Hepatocyte (in vitro differentiated cells): ENCODE results near the gene GPR155. TPM values are rescaled to one million over a fixed set of nuclear protein-coding genes. Genes with fewer than 3 reads are reported as not detected.

Experiments used
- DNase-seq: peaks from one replicate; pipeline ENCODE4 v3.0.0-alpha.2; 2016; ENCODE audit warnings: low spot score
- H2AFZ ChIP-seq: fragments of 200-600 bp; sonication (generic); 2 replicates; pipeline ENCODE4 v1.6.0; 2016; ENCODE audit warnings: antibody characterized with exemption, mild to moderate bottlenecking
- H3K27ac ChIP-seq: fragments of 200-600 bp; sonication (generic); 2 replicates; pipeline ENCODE4 v1.5.1; 2016; ENCODE audit warnings: mild to moderate bottlenecking
- H3K27me3 ChIP-seq: fragments of 200-600 bp; sonication (generic); 2 replicates; pipeline ENCODE4 v1.6.1; 2016
- H3K36me3 ChIP-seq: fragments of 200-600 bp; sonication (generic); replicated peaks from 2 replicates; pipeline ENCODE4 v1.5.1; 2016; ENCODE audit warnings: low read depth; ENCODE audit not compliant: insufficient read depth
- H3K4me1 ChIP-seq: fragments of 200-600 bp; sonication (generic); 2 replicates; pipeline ENCODE4 v1.5.1; 2016; ENCODE audit warnings: mild to moderate bottlenecking, moderate library complexity; ENCODE audit not compliant: insufficient read depth
- H3K4me2 ChIP-seq: fragments of 200-600 bp; sonication (generic); 2 replicates; pipeline ENCODE4 v1.6.0; 2016
- H3K4me3 ChIP-seq: fragments of 200-600 bp; sonication (generic); 2 replicates; pipeline ENCODE4 v1.5.1; 2016; ENCODE audit warnings: mild to moderate bottlenecking
- H3K79me2 ChIP-seq: fragments of 200-600 bp; sonication (generic); 2 replicates; pipeline ENCODE4 v1.6.0; 2017; ENCODE audit warnings: mild to moderate bottlenecking
- H3K9me2 ChIP-seq: fragments of 200-600 bp; sonication (generic); replicated peaks from 2 replicates; pipeline ENCODE4 v1.6.0; 2017; ENCODE audit warnings: mild to moderate bottlenecking; ENCODE audit not compliant: insufficient read depth
- H3K9me3 ChIP-seq: fragments of 200-600 bp; sonication (generic); 2 replicates; pipeline ENCODE4 v1.5.1; 2016; ENCODE audit warnings: low read depth, mild to moderate bottlenecking
- H4K20me1 ChIP-seq: fragments of 200-600 bp; sonication (generic); 2 replicates; pipeline ENCODE4 v1.6.0; 2016; ENCODE audit warnings: mild to moderate bottlenecking; ENCODE audit not compliant: insufficient read depth, poor library complexity, severe bottlenecking
- EZH2 ChIP-seq: fragments of 200-600 bp; sonication (generic); IDR thresholded peaks from 2 replicates; pipeline ENCODE4 v1.6.1; 2016; ENCODE audit warnings: antibody characterized with exemption, mild to moderate bottlenecking, borderline replicate concordance
- EZH2phosphoT487 ChIP-seq: fragments of 200-600 bp; sonication (generic); IDR thresholded peaks from one replicate; pipeline ENCODE4 v1.6.1; 2018; ENCODE audit warnings: antibody characterized with exemption, mild to moderate bottlenecking, low read depth, moderate library complexity; ENCODE audit not compliant: unreplicated experiment, severe bottlenecking
- WGBS: methylation state at CpG from one replicate; pipeline ENCODE4 v1.1.6; 2016; ENCODE audit warnings: low lambda C conversion rate; ENCODE audit errors: missing lambda C conversion rate; 5-methylcytosine and 5-hydroxymethylcytosine counted together
- polyA plus RNA-seq: library from polyadenylated mRNA; unstranded; fragments of >200 nt; fragmentation: Nextera tagmentation; extraction: Ambion mirVana; gene quantifications from 2 replicates; pipeline ENCODE4 v1.2.1, GENCODE V29; 2016
- total RNA-seq: library from RNA; depleted of rRNA; stranded (reverse); fragments of >200 nt; gene quantifications from 2 replicates; pipeline ENCODE4 v1.2.3, GENCODE V29; 2014
- TF ChIP-seq, protein P1 (sequence below): fragments of 200-600 bp; sonication (generic); IDR thresholded peaks from 2 replicates; pipeline ENCODE4 v1.5.1; 2016; ENCODE audit warnings: antibody characterized with exemption, mild to moderate bottlenecking; ENCODE audit not compliant: poor library complexity

GPR155 gene
- total and polyA plus RNA-seq, 2 experiments from 2014 or later, result 26.1 to 30.0 TPM

DNA sequence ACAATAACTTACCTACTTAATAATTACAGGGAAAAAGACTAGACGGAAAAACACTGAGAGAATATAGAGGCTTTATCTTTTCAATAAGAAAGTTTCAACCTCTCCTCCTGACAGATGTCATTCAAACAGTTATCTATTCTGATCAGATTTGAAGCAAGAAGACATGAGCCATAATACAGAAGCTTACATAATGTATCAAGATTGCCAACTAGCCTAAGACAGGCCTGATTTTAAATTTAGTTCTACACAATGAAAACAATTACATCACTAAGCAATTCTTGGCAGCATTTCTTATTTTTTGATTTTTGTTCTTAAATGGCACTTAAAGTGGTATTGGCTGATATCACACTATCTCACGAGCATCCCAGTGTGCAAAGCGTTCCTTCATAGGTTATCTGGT lies 41.6 kb downstream of the GPR155 start:
- H3K27ac ChIP-seq, result no peak overlapping the region
- H4K20me1 ChIP-seq, result no peaks in the 10 kb centered on the region
- H3K9me3 ChIP-seq, result no peaks in the 10 kb centered on the region
- 94% methylated on average over 3 of the region's 3 CpGs for WGBS
- H3K27me3 ChIP-seq, result no peaks in the 10 kb centered on the region
- H3K79me2 ChIP-seq, result no peaks in the 10 kb centered on the region
- H3K4me3 ChIP-seq, result no peak overlapping the region
- no peak for DNase-seq
- TF ChIP-seq EZH2 (no peak), EZH2phosphoT487 (no peak)
- TF ChIP-seq, protein P1, sequence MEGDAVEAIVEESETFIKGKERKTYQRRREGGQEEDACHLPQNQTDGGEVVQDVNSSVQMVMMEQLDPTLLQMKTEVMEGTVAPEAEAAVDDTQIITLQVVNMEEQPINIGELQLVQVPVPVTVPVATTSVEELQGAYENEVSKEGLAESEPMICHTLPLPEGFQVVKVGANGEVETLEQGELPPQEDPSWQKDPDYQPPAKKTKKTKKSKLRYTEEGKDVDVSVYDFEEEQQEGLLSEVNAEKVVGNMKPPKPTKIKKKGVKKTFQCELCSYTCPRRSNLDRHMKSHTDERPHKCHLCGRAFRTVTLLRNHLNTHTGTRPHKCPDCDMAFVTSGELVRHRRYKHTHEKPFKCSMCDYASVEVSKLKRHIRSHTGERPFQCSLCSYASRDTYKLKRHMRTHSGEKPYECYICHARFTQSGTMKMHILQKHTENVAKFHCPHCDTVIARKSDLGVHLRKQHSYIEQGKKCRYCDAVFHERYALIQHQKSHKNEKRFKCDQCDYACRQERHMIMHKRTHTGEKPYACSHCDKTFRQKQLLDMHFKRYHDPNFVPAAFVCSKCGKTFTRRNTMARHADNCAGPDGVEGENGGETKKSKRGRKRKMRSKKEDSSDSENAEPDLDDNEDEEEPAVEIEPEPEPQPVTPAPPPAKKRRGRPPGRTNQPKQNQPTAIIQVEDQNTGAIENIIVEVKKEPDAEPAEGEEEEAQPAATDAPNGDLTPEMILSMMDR, result no peak
- no peak overlapping the region for H3K4me2 ChIP-seq
- H3K9me2 ChIP-seq, result no peaks in the 10 kb centered on the region
- no peak overlapping the region for H2AFZ ChIP-seq
- no peaks in the 10 kb centered on the region for H3K4me1 ChIP-seq
- H3K36me3 ChIP-seq, result no peaks in the 10 kb centered on the region

DNA sequence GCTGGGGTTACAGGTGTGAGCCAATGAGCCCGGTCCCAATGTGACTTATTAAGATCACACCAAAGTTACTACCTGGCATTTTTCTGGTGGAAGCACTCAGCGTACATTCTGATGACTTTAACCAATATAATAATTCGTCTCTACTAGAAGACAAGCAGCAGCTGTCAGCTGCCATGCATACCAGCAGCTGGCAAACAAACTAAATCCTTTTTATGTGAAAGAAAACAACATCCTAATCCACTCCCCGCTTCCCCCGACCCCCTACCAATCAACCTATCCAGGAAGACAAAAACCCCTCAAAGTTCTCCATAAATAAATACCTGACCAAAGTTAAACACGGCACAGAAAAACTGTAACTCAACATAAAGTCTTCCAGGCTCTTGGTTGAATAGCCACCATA lies 42.1 kb downstream of the GPR155 start:
- Histone ChIP-seq H2AFZ (no peak overlapping the region), H4K20me1 (no peaks in the 10 kb centered on the region), H3K4me1 (no peaks in the 10 kb centered on the region), H3K27ac (no peak overlapping the region), H3K9me2 (no peaks in the 10 kb centered on the region), H3K27me3 (no peaks in the 10 kb centered on the region), H3K9me3 (no peaks in the 10 kb centered on the region), H3K36me3 (no peaks in the 10 kb centered on the region), H3K79me2 (no peaks in the 10 kb centered on the region), H3K4me2 (no peak overlapping the region), H3K4me3 (no peak overlapping the region)
- no peak for DNase-seq
- TF ChIP-seq EZH2phosphoT487, result no peak
- TF ChIP-seq, protein P1, result no peak
- TF ChIP-seq EZH2, result no peak
- 44% methylated on average over 6 of the region's 6 CpGs for WGBS

DNA sequence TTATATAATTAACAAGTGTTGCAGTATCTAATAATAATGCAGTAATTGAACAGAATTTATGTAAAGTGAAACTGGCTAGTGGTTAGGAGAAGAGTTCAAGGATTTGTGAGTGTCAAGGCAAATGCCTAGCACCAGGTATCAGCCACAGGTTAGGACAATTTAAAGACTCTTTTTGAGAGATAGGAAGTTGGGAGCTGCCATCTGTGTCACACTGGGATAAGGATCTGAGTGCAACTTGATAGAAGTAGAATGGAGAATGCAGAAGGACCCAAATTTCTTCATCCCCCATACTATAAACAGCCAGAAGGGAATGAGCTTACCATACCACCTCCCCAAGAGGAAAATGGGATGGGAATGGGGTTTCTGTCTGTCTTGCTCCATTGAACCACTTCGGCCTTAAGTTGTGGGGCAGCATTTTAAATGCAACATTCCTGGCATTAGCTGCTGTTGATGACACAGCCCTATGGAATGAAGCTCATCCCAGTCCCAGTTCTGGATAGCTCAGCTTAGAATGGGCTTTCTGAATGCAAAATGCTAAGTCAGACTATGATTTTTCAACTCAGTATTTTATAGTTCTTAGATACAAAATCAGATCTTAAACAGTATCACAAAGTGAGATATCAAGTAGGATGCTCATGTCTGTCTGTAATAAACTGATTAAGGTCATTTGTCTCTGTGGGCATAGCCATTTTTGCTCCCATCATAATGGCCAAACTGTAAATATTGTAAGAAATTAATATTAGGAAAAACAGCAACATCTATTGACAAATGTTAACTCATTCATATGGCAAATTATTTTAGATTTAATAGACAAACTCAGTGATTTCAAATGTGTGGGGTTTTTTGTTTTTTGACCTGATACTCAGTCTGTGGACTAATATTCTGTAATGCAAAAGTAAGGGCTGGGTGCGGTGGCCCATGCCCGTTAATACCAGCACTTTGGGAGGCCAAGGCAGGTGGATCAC lies 44.0 kb downstream of the GPR155 start:
- H3K27ac ChIP-seq, result no peak overlapping the region
- no peaks in the 10 kb centered on the region for H3K9me2 ChIP-seq
- no peak overlapping the region for H3K4me2 ChIP-seq
- peak; percentile 31 for DNase-seq
- no peak overlapping the region for H2AFZ ChIP-seq
- H3K79me2 ChIP-seq, result no peaks in the 10 kb centered on the region
- TF ChIP-seq EZH2phosphoT487 (no peak), EZH2 (no peak)
- TF ChIP-seq, protein P1, result no peak
- WGBS, result 76% methylated on average over 3 of the region's 3 CpGs
- H4K20me1 ChIP-seq, result no peaks in the 10 kb centered on the region
- no peaks in the 10 kb centered on the region for H3K27me3 ChIP-seq
- H3K36me3 ChIP-seq, result no peaks in the 10 kb centered on the region
- H3K4me1 ChIP-seq, result no peaks in the 10 kb centered on the region
- no peak overlapping the region for H3K4me3 ChIP-seq
- no peaks in the 10 kb centered on the region for H3K9me3 ChIP-seq
